ENCODE results near the gene GLTPD2. TPM values are rescaled to one million over a fixed set of nuclear protein-coding genes. Genes with fewer than 3 reads are reported as not detected.
"Not testable (repeated sequence)": the region's sequence is repeated elsewhere in the genome, so short reads cannot be mapped to it uniquely, and the experiment has no call there.

Gene GLTPD2
- total RNA-seq, 4 donors from 2014 or later: not detected

- TF ChIP-seq POLR2A (IDR thresholded peaks at IDR 0.05): no peak
- TF ChIP-seq, protein P1, sequence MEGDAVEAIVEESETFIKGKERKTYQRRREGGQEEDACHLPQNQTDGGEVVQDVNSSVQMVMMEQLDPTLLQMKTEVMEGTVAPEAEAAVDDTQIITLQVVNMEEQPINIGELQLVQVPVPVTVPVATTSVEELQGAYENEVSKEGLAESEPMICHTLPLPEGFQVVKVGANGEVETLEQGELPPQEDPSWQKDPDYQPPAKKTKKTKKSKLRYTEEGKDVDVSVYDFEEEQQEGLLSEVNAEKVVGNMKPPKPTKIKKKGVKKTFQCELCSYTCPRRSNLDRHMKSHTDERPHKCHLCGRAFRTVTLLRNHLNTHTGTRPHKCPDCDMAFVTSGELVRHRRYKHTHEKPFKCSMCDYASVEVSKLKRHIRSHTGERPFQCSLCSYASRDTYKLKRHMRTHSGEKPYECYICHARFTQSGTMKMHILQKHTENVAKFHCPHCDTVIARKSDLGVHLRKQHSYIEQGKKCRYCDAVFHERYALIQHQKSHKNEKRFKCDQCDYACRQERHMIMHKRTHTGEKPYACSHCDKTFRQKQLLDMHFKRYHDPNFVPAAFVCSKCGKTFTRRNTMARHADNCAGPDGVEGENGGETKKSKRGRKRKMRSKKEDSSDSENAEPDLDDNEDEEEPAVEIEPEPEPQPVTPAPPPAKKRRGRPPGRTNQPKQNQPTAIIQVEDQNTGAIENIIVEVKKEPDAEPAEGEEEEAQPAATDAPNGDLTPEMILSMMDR (IDR thresholded peaks at IDR 0.05): no peak
- Histone ChIP-seq H3K36me3 (no peaks in the 10 kb centered on the region), H3K27me3 (no peaks in the 10 kb centered on the region), H3K27ac (peak overlapping the region in 1 of 3 donors; percentile 4), H3K9me3 (no peaks in the 10 kb centered on the region), H3K4me1 (peaks cover 0 to 11% of the 10 kb centered on the region in 2 donors), H3K4me3 (replicated peaks in 1 of 3) (no peak overlapping the region)
- 47% methylated on average over 3 of the region's 3 CpGs; no CpG with 5 or more reads in 1 of the 2 donors for WGBS, 2 donors
- intact Hi-C loops (cut with DNase I): no loop called here
- peak; percentile 17 to 20 for DNase-seq
Observed at GRCh38 chr17:4822835-4823234, 34.1 kb downstream of the GLTPD2 start.

DNA sequence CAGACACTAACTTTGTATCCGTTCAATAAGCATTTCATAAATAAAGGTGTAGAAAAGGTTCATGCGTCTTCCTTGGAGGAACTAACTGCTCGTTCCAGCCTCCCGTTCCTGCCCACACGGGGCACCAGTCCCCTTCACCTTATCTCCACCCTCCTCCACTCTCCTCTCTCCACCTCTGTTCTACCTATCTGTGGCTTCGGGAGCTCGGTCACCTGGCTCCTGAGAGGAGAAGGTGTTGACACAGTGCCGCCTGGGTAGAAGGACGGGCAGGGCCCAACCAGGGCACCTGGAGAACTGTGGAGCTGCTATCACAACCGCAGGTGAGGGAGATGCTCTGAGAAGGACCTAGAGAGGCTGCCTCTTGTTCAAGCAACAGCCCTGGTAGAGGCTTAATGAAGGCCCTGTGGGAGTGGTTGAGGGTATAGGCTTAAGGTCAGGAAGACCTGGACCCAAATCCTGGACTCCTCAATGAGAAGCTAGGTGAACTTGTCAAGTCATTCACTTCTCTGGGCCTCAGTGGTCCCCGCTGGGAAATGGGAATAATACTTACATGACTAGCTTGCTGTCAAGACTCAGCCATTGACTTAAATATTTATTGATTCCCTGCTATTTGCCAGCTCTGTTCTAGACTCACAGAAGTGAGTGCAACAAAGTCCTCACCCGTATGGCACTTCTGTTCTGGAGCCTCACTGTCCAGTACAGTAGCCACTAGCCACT is 34.8 kb downstream of the GLTPD2 start:
- H3K4me3 ChIP-seq (replicated peaks in 1 of 3): no peak overlapping the region
- H3K4me1 ChIP-seq: peaks cover 0 to 11% of the 10 kb centered on the region in 2 donors
- TF ChIP-seq POLR2A (IDR thresholded peaks at IDR 0.05): no peak
- TF ChIP-seq, protein P1 (IDR thresholded peaks at IDR 0.05): no peak
- H3K36me3 ChIP-seq: no peaks in the 10 kb centered on the region
- 31 to 44% methylated on average over 12 of the region's 12 CpGs for WGBS, 2 donors
- H3K27ac ChIP-seq: peak overlapping the region in 1 of 3 donors; percentile 4
- H3K27me3 ChIP-seq: no peaks in the 10 kb centered on the region
- peak; percentile 40 to 45 for DNase-seq
- intact Hi-C loops (cut with DNase I): no loop called here
- no peaks in the 10 kb centered on the region for H3K9me3 ChIP-seq

GRCh38 chr17:4827399-4827798 is 38.6 kb downstream of the GLTPD2 start:
- WGBS, 2 donors: 73 to 76% methylated on average over 8 of the region's 8 CpGs
- intact Hi-C loops (cut with DNase I): no loop called here
- no peak for DNase-seq
- H3K27me3 ChIP-seq: no peaks in the 10 kb centered on the region
- H3K9me3 ChIP-seq: no peaks in the 10 kb centered on the region
- H3K27ac ChIP-seq: no peak overlapping the region
- TF ChIP-seq, protein P1 (IDR thresholded peaks at IDR 0.05): no peak
- no peak for TF ChIP-seq POLR2A (IDR thresholded peaks at IDR 0.05)
- no peaks in the 10 kb centered on the region for H3K36me3 ChIP-seq
- H3K4me3 ChIP-seq (replicated peaks in 1 of 3): no peak overlapping the region
- peaks cover 0 to 11% of the 10 kb centered on the region in 2 donors for H3K4me1 ChIP-seq

- intact Hi-C loops (cut with DNase I); H3K9me3 ChIP-seq; DNase-seq; H3K27me3 ChIP-seq; H3K36me3 ChIP-seq: not testable (repeated sequence)
- WGBS, 2 donors: 0% methylated on average over 12 of the region's 17 CpGs
- peaks cover 12 to 24% of the 10 kb centered on the region in 2 donors for H3K4me1 ChIP-seq
- peak overlapping the region; percentile 63 to 83 (median 69) for H3K27ac ChIP-seq
- peak overlapping the region in 1 of 3 donors; percentile 92 for H3K4me3 ChIP-seq (replicated peaks in 1 of 3)
Observed at GRCh38 chr17:4832829-4833177, 44.0 kb downstream of the GLTPD2 start.

GRCh38 chr17:4833178-4833940 is 44.6 kb downstream of the GLTPD2 start, which contains the start of gene MINK1:
Gene MINK1, plus strand, starts transcription at chr17:4833340. Its CDS starts 244 bp downstream, at chr17:4833584.
- no peaks in the 10 kb centered on the region for H3K36me3 ChIP-seq
- 1% methylated on average over 27 to 42 of the region's 91 CpGs for WGBS, 2 donors
- peak; percentile 88 to 90 for DNase-seq
- peak within 1 kb of the TSS; percentile 69 to 83 (median 69) for H3K27ac ChIP-seq
- peaks cover 12 to 24% of the 10 kb centered on the region in 2 donors for H3K4me1 ChIP-seq
- H3K27me3 ChIP-seq: no peaks in the 10 kb centered on the region
- H3K9me3 ChIP-seq: no peaks in the 10 kb centered on the region
- TF ChIP-seq POLR2A (IDR thresholded peaks at IDR 0.05): peak; percentile 50 to 86
- TF ChIP-seq, protein P1 (IDR thresholded peaks at IDR 0.05): no peak
- peak within 1 kb of the TSS; percentile 49 to 95 (median 92) for H3K4me3 ChIP-seq (replicated peaks in 1 of 3)
- intact Hi-C loops (cut with DNase I): no loop called here

Measured in thyroid gland (tissue), 4 donors.